CD8-positive, alpha-beta memory T cell (primary cell): Measurements from ENCODE around the gene PCDHGB2. TPM values are rescaled to one million over a fixed set of nuclear protein-coding genes. Genes with fewer than 3 reads are reported as not detected.
"Not testable (repeated sequence)": the region's sequence is repeated elsewhere in the genome, so short reads cannot be mapped to it uniquely, and the experiment has no call there.

Experiments
- CTCF ChIA-PET: fragments of 350-600 bp; sonication (Branson Sonifier 250); formaldehyde crosslinking; loops from one replicate; lab custom pipeline; 2021; ENCODE audit warnings: antibody characterized with exemption; lab: Charles Lee
- POLR2A ChIA-PET: fragments of 350-600 bp; sonication (Branson Sonifier 250); formaldehyde crosslinking; loops from one replicate; lab custom pipeline; 2021; ENCODE audit warnings: antibody characterized with exemption; lab: Charles Lee
- DNase-seq, 5 donors: peaks; one replicate each; pipeline versions ENCODE4 v3.0.0 to v3.0.0-alpha.2; 2020 to 2022; ENCODE audit warnings: mixed read lengths in 1 of 5
- H3K27ac ChIP-seq: one replicate; pipeline ENCODE4 v1.7.0; 2013; ENCODE audit warnings: low read depth, mild to moderate bottlenecking, low read length, moderate library complexity
- H3K27me3 ChIP-seq: 2 replicates; pipeline ENCODE4 v1.7.0; 2013; ENCODE audit warnings: low read length, mild to moderate bottlenecking; ENCODE audit not compliant: insufficient read depth, poor library complexity, severe bottlenecking
- H3K36me3 ChIP-seq: 2 replicates; pipeline ENCODE4 v1.7.0; 2013; ENCODE audit warnings: mild to moderate bottlenecking, low read length, moderate library complexity; ENCODE audit not compliant: insufficient read depth
- H3K4me1 ChIP-seq: 2 replicates; pipeline ENCODE4 v1.7.0; 2013; ENCODE audit warnings: mild to moderate bottlenecking, low read length, moderate library complexity; ENCODE audit not compliant: insufficient read depth
- H3K4me3 ChIP-seq: 2 replicates; pipeline ENCODE4 v1.7.0; 2013; ENCODE audit warnings: mild to moderate bottlenecking, low read length
- H3K9me3 ChIP-seq: 2 replicates; pipeline ENCODE4 v1.7.0; 2013; ENCODE audit warnings: mild to moderate bottlenecking, low read length
- H3K27ac Mint-ChIP-seq, 8 donors: one replicate each; pipeline ENCODE4 v1.8.0; 2020 to 2021; ENCODE audit warnings: mixed read lengths in 8 of 8, mild to moderate bottlenecking in 6 of 8, inconsistent platforms in 3 of 8, moderate library complexity in 3 of 8
- H3K27me3 Mint-ChIP-seq, 2 donors: one replicate each; pipeline ENCODE4 v1.8.0; 2020 to 2021; ENCODE audit warnings: mixed read lengths in 2 of 2, mild to moderate bottlenecking in 1 of 2, moderate library complexity in 1 of 2
- H3K36me3 Mint-ChIP-seq, 3 donors: one replicate each; pipeline ENCODE4 v1.8.0; 2020 to 2021; ENCODE audit warnings: mixed read lengths in 3 of 3, inconsistent platforms in 1 of 3, mild to moderate bottlenecking in 1 of 3
- H3K4me1 Mint-ChIP-seq, 3 donors: one replicate each; pipeline ENCODE4 v1.8.0; 2020 to 2021; ENCODE audit warnings: mixed read lengths in 3 of 3, inconsistent platforms in 1 of 3, mild to moderate bottlenecking in 1 of 3
- H3K4me3 Mint-ChIP-seq, 7 donors: one replicate each; pipeline ENCODE4 v1.8.0; 2020 to 2021; ENCODE audit warnings: mixed read lengths in 7 of 7, mild to moderate bottlenecking in 6 of 7, moderate library complexity in 4 of 7, inconsistent platforms in 2 of 7
- H3K9me3 Mint-ChIP-seq, 5 donors: one replicate each; pipeline ENCODE4 v1.8.0; 2020 to 2022; ENCODE audit warnings: mixed read lengths in 5 of 5, mild to moderate bottlenecking in 3 of 5, moderate library complexity in 2 of 5, inconsistent platforms in 1 of 5
- polyA plus RNA-seq: library from polyadenylated mRNA; unstranded; fragments of 300-500 nt; fragmentation: Illumina TruSeq; gene quantifications from one replicate; pipeline ENCODE4 v1.2.3, GENCODE V29; 2021
- total RNA-seq, 2 experiments: library from RNA; stranded (reverse); gene quantifications; one replicate each; pipeline ENCODE4 v1.2.3, GENCODE V29; 2021

Gene PCDHGB2
- total and polyA plus RNA-seq, 3 experiments from 2014 or later: 0.09 to 0.40 (median 0.33) TPM

GRCh38 chr5:141389153-141390042 is 29.6 kb downstream of the PCDHGB2 start:
- CTCF ChIA-PET: no interaction called here
- no peaks in the 10 kb centered on the region for H3K4me1 Mint-ChIP-seq
- no peak overlapping the region for H3K27ac Mint-ChIP-seq
- H3K4me3 ChIP-seq: no peak overlapping the region
- no peak overlapping the region for H3K27ac ChIP-seq
- no peaks in the 10 kb centered on the region for H3K4me1 ChIP-seq
- no peaks in the 10 kb centered on the region for H3K36me3 ChIP-seq
- no peak for DNase-seq
- peaks cover 2 to 20% (median 3%) of the 10 kb centered on the region in 3 donors for H3K36me3 Mint-ChIP-seq
- H3K27me3 Mint-ChIP-seq: peaks cover 63 to 72% of the 10 kb centered on the region in 2 donors
- H3K4me3 Mint-ChIP-seq: no peak overlapping the region
- POLR2A ChIA-PET: no interaction called here
- no peaks in the 10 kb centered on the region for H3K9me3 ChIP-seq
- H3K27me3 ChIP-seq: peaks cover 21% of the 10 kb centered on the region
- peaks cover 36 to 76% (median 66%) of the 10 kb centered on the region in 5 donors for H3K9me3 Mint-ChIP-seq

- Histone ChIP-seq H3K9me3 (no peaks in the 10 kb centered on the region), H3K4me3 (no peak within 1 kb of the TSS), H3K27me3 (peaks cover 22% of the 10 kb centered on the region), H3K36me3 (no peaks in the 10 kb centered on the region), H3K4me1 (no peaks in the 10 kb centered on the region), H3K27ac (no peak within 1 kb of the TSS)
- ChIA-PET POLR2A (no interaction called here), CTCF (no interaction called here)
- Mint-ChIP-seq H3K27me3 (peaks cover 61 to 64% of the 10 kb centered on the region in 2 donors), H3K36me3 (peaks cover 2 to 20% (median 2%) of the 10 kb centered on the region in 3 donors), H3K4me3 (peak within 1 kb of the TSS in 1 of 7 donors; percentile 23), H3K4me1 (no peaks in the 10 kb centered on the region), H3K9me3 (peaks cover 29 to 66% (median 59%) of the 10 kb centered on the region in 5 donors), H3K27ac (no peak within 1 kb of the TSS)
- no peak for DNase-seq
Measured at GRCh38 chr5:141392429-141393198, 32.8 kb downstream of the PCDHGB2 start, which contains the start of gene PCDHGA8. TSS of gene PCDHGA8 (plus strand) at chr5:141392633. CDS start at chr5:141392814, 181 bp downstream.

- Histone ChIP-seq H3K27ac (no peak overlapping the region), H3K9me3 (no peaks in the 10 kb centered on the region), H3K4me3 (no peak overlapping the region), H3K27me3 (peaks cover 22% of the 10 kb centered on the region), H3K36me3 (no peaks in the 10 kb centered on the region), H3K4me1 (no peaks in the 10 kb centered on the region)
- Mint-ChIP-seq H3K27me3 (peaks cover 59 to 62% of the 10 kb centered on the region in 2 donors), H3K9me3 (peaks cover 28 to 64% (median 58%) of the 10 kb centered on the region in 5 donors), H3K4me1 (no peaks in the 10 kb centered on the region), H3K4me3 (no peak overlapping the region), H3K27ac (no peak overlapping the region), H3K36me3 (peaks cover 2 to 20% (median 2%) of the 10 kb centered on the region in 3 donors)
- POLR2A ChIA-PET: no interaction called here
- CTCF ChIA-PET: no interaction called here
- no peak for DNase-seq
Measured at GRCh38 chr5:141393267-141393666, 33.5 kb downstream of the PCDHGB2 start.

- H3K4me3 Mint-ChIP-seq, H3K27ac ChIP-seq, DNase-seq, H3K4me1 Mint-ChIP-seq, H3K4me1 ChIP-seq, H3K36me3 ChIP-seq, H3K9me3 ChIP-seq, H3K4me3 ChIP-seq, POLR2A ChIA-PET, CTCF ChIA-PET: not testable (repeated sequence)
- H3K27me3 Mint-ChIP-seq: peaks cover 59 to 61% of the 10 kb centered on the region in 2 donors
- peaks cover 22% of the 10 kb centered on the region for H3K27me3 ChIP-seq
- peaks cover 2 to 15% (median 2%) of the 10 kb centered on the region in 3 donors for H3K36me3 Mint-ChIP-seq
- H3K9me3 Mint-ChIP-seq: peaks cover 20 to 65% (median 56%) of the 10 kb centered on the region in 5 donors
- peak overlapping the region in 1 of 8 donors; percentile 89 for H3K27ac Mint-ChIP-seq
Measured at GRCh38 chr5:141394401-141395187, 34.8 kb downstream of the PCDHGB2 start.

- peaks cover 24% of the 10 kb centered on the region for H3K27me3 ChIP-seq
- CTCF ChIA-PET: interaction anchor here (0.8 to 1.8 kb wide), 3 partner anchors 15 to 166 kb away, joined by 3 to 7 read pairs (median 3); partner anchors contain the start of genes PCDHGA10 and PCDHGB3
- DNase-seq, H3K4me1 ChIP-seq, H3K4me3 ChIP-seq, H3K9me3 ChIP-seq, POLR2A ChIA-PET, H3K27ac Mint-ChIP-seq, H3K36me3 ChIP-seq, H3K27ac ChIP-seq, H3K4me1 Mint-ChIP-seq: not testable (repeated sequence)
- peaks cover 0 to 13% (median 3%) of the 10 kb centered on the region in 3 donors for H3K36me3 Mint-ChIP-seq
- H3K27me3 Mint-ChIP-seq: peaks cover 55 to 56% of the 10 kb centered on the region in 2 donors
- peak within 1 kb of the TSS in 4 of 7 donors; percentile 5 to 54 (median 40) for H3K4me3 Mint-ChIP-seq
- peaks cover 18 to 57% (median 52%) of the 10 kb centered on the region in 5 donors for H3K9me3 Mint-ChIP-seq
Measured at GRCh38 chr5:141397756-141398551, 38.2 kb downstream of the PCDHGB2 start, which contains the start of gene PCDHGB5. TSS of gene PCDHGB5 (plus strand) at chr5:141397947. CDS start at chr5:141398128, 181 bp downstream.

- no peak for DNase-seq
- H3K9me3 ChIP-seq: no peaks in the 10 kb centered on the region
- Mint-ChIP-seq H3K4me3 (no peak overlapping the region), H3K36me3 (peaks cover 0 to 11% (median 3%) of the 10 kb centered on the region in 3 donors), H3K27ac (no peak overlapping the region), H3K9me3 (peaks cover 17 to 55% (median 52%) of the 10 kb centered on the region in 5 donors), H3K27me3 (peaks cover 56 to 59% of the 10 kb centered on the region in 2 donors), H3K4me1 (no peaks in the 10 kb centered on the region)
- no peak overlapping the region for H3K27ac ChIP-seq
- peaks cover 21% of the 10 kb centered on the region for H3K27me3 ChIP-seq
- no peaks in the 10 kb centered on the region for H3K4me1 ChIP-seq
- H3K4me3 ChIP-seq: no peak overlapping the region
- H3K36me3 ChIP-seq: no peaks in the 10 kb centered on the region
- ChIA-PET POLR2A (no interaction called here), CTCF (interaction anchor here (0.8 to 1.8 kb wide), 2 partner anchors 14 to 165 kb away, joined by 3 to 7 read pairs; partner anchors contain the start of gene PCDHGA10)
Measured at GRCh38 chr5:141398608-141399007, 38.8 kb downstream of the PCDHGB2 start.
